Chondrocyte (in vitro differentiated cells): Measurements from ENCODE around the gene APCDD1L. TPM values are rescaled to one million over a fixed set of nuclear protein-coding genes. Genes with fewer than 3 reads are reported as not detected.

Source experiments
- DNase-seq: peaks from one replicate; pipeline ENCODE4 v3.0.0; 2021; ENCODE audit warnings: mixed read lengths, low spot score
- H3K27ac Mint-ChIP-seq: one replicate; pipeline ENCODE4 v1.8.0; 2021; ENCODE audit warnings: mild to moderate bottlenecking, moderate library complexity, mixed read lengths; ENCODE audit not compliant: unreplicated experiment
- H3K27me3 Mint-ChIP-seq: 2 replicates; pipeline ENCODE4 v1.8.0; 2021; ENCODE audit warnings: low read depth, mixed read lengths
- H3K36me3 Mint-ChIP-seq: 2 replicates; pipeline ENCODE4 v1.8.0; 2021; ENCODE audit warnings: low read depth, mixed read lengths
- H3K4me1 Mint-ChIP-seq: 2 replicates; pipeline ENCODE4 v1.8.0; 2021; ENCODE audit warnings: low read depth, mild to moderate bottlenecking, mixed read lengths
- H3K4me3 Mint-ChIP-seq: one replicate; pipeline ENCODE4 v1.8.0; 2021; ENCODE audit warnings: mild to moderate bottlenecking, moderate library complexity, mixed read lengths; ENCODE audit not compliant: unreplicated experiment
- H3K9me3 Mint-ChIP-seq: 2 replicates; pipeline ENCODE4 v1.8.0; 2021; ENCODE audit warnings: low read depth, mixed read lengths
- CTCF ChIP-seq: fragments of 200-600 bp; sonication (generic); IDR thresholded peaks from 2 replicates; pipeline ENCODE4 v1.5.0; 2021; ENCODE audit warnings: antibody characterized with exemption, mild to moderate bottlenecking, moderate library complexity
- total RNA-seq: library from RNA; stranded (reverse); gene quantifications from 3 replicates; pipeline ENCODE4 v1.2.1, GENCODE V29; 2021

Gene APCDD1L
- total RNA-seq, 1 donor from 2014 or later: 20.7 TPM

- DNase-seq: no peak
- TF ChIP-seq CTCF: no peak
- H3K4me3 Mint-ChIP-seq: no peak overlapping the region
- H3K9me3 Mint-ChIP-seq: peaks cover 10% of the 10 kb centered on the region
- no peaks in the 10 kb centered on the region for H3K27me3 Mint-ChIP-seq
- H3K27ac Mint-ChIP-seq: no peak overlapping the region
- H3K4me1 Mint-ChIP-seq: no peaks in the 10 kb centered on the region
- H3K36me3 Mint-ChIP-seq: peaks cover 12% of the 10 kb centered on the region
These were observed 17.3 kb downstream of the APCDD1L start for GRCh38 chr20:58497724-58498469.

- Mint-ChIP-seq H3K9me3 (peaks cover 7% of the 10 kb centered on the region), H3K36me3 (peaks cover 12% of the 10 kb centered on the region), H3K4me3 (no peak overlapping the region), H3K4me1 (no peaks in the 10 kb centered on the region), H3K27ac (no peak overlapping the region), H3K27me3 (no peaks in the 10 kb centered on the region)
- no peak for TF ChIP-seq CTCF
- DNase-seq: no peak
These were observed 18.0 kb downstream of the APCDD1L start for GRCh38 chr20:58497076-58497641.

GRCh38 chr20:58496429-58496769, 18.8 kb downstream of the APCDD1L start:
- Mint-ChIP-seq H3K4me3 (no peak overlapping the region), H3K9me3 (peaks cover under 1% of the 10 kb centered on the region), H3K4me1 (no peaks in the 10 kb centered on the region), H3K27me3 (no peaks in the 10 kb centered on the region), H3K27ac (peak overlapping the region; percentile 32), H3K36me3 (peaks cover 6% of the 10 kb centered on the region)
- no peak for DNase-seq
- TF ChIP-seq CTCF: no peak

GRCh38 chr20:58495623-58496428, 19.4 kb downstream of the APCDD1L start:
- no peaks in the 10 kb centered on the region for H3K4me1 Mint-ChIP-seq
- H3K36me3 Mint-ChIP-seq: peaks cover 3% of the 10 kb centered on the region
- no peak for TF ChIP-seq CTCF
- H3K27me3 Mint-ChIP-seq: no peaks in the 10 kb centered on the region
- DNase-seq: no peak
- no peak overlapping the region for H3K4me3 Mint-ChIP-seq
- H3K9me3 Mint-ChIP-seq: no peaks in the 10 kb centered on the region
- peak overlapping the region; percentile 32 for H3K27ac Mint-ChIP-seq

- H3K27ac Mint-ChIP-seq: no peak overlapping the region
- no peak for DNase-seq
- no peak overlapping the region for H3K4me3 Mint-ChIP-seq
- H3K27me3 Mint-ChIP-seq: no peaks in the 10 kb centered on the region
- H3K4me1 Mint-ChIP-seq: no peaks in the 10 kb centered on the region
- H3K36me3 Mint-ChIP-seq: peaks cover 3% of the 10 kb centered on the region
- TF ChIP-seq CTCF: no peak
- peaks cover 5% of the 10 kb centered on the region for H3K9me3 Mint-ChIP-seq
These were observed 20.1 kb downstream of the APCDD1L start for GRCh38 chr20:58494923-58495622.
